SK-N-SH (cell line): Measurements from ENCODE around the gene STOML2.

Experiments used
- MXI1 ChIP-seq: IDR thresholded peaks from 2 replicates; pipeline ENCODE4 v1.6.1; 2012; ENCODE audit warnings: mild to moderate bottlenecking, low read depth, low read length, improper control_type of control experiment
- PBX3 ChIP-seq: IDR thresholded peaks from 2 replicates; pipeline ENCODE4; 2012
- POLR2AphosphoS5 ChIP-seq: IDR thresholded peaks from 2 replicates; pipeline ENCODE4 v1.6.1; 2012; ENCODE audit warnings: low read depth, low read length
- TF ChIP-seq, protein P1 (sequence below): fragments of 200-600 bp; sonication (generic); IDR thresholded peaks from 2 replicates; pipeline ENCODE4 v1.6.1; 2017; ENCODE audit warnings: antibody characterized with exemption, mild to moderate bottlenecking, moderate library complexity

- no peak for TF ChIP-seq MXI1
- no peak for TF ChIP-seq PBX3
- TF ChIP-seq, protein P1, sequence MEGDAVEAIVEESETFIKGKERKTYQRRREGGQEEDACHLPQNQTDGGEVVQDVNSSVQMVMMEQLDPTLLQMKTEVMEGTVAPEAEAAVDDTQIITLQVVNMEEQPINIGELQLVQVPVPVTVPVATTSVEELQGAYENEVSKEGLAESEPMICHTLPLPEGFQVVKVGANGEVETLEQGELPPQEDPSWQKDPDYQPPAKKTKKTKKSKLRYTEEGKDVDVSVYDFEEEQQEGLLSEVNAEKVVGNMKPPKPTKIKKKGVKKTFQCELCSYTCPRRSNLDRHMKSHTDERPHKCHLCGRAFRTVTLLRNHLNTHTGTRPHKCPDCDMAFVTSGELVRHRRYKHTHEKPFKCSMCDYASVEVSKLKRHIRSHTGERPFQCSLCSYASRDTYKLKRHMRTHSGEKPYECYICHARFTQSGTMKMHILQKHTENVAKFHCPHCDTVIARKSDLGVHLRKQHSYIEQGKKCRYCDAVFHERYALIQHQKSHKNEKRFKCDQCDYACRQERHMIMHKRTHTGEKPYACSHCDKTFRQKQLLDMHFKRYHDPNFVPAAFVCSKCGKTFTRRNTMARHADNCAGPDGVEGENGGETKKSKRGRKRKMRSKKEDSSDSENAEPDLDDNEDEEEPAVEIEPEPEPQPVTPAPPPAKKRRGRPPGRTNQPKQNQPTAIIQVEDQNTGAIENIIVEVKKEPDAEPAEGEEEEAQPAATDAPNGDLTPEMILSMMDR = no peak
- no peak for TF ChIP-seq POLR2AphosphoS5
Observed at GRCh38 chr9:35069020-35069419, 33.9 kb downstream of the STOML2 start.
